HepG2 (cell line): ENCODE results near the gene SOBP. TPM values are rescaled to one million over a fixed set of nuclear protein-coding genes. Genes with fewer than 3 reads are reported as not detected.

Source experiments
- ATAC-seq: fragments of 200-7000 bp; cut with Tn5 transposase; 3 replicates; pipeline ENCODE4 v1.9.1; 2020; ENCODE audit warnings: mild to moderate bottlenecking, moderate library complexity
- BruUV-seq: library from RNA; stranded (reverse); fragments of 400-500 nt; replicated peaks from 2 replicates; lab custom pipeline; 2021; lab: Mats Ljungman, UMichigan
- CTCF ChIA-PET: fragments of 300-600 bp; formaldehyde crosslinking; extraction: SDS; loops from one replicate; lab custom pipeline; 2021; ENCODE audit warnings: low total read pairs, inconsistent platforms, low intra/inter-chr PET ratio; lab: Yijun Ruan, JAX
- POLR2A ChIA-PET: fragments of 350-600 bp; sonication (Branson Sonifier 250); formaldehyde crosslinking; loops from one replicate; lab custom pipeline; 2020; ENCODE audit warnings: antibody characterized with exemption, inconsistent platforms; lab: Yijun Ruan, JAX
- DNase-seq: peaks from one replicate; pipeline ENCODE4 v3.0.0-alpha.2; 2015; ENCODE audit warnings: low spot score
- FAIRE-seq: peaks from 3 replicates; lab custom pipeline; 2011; peaks lifted over from hg19 to GRCh38; lab: Jason Lieb, UNC
- H2AFZ ChIP-seq: one replicate; pipeline ENCODE4 v1.6.1; 2011; ENCODE audit warnings: low read length, inconsistent platforms
- H3K27ac ChIP-seq: fragments of 300-600 bp; 3 replicates; pipeline ENCODE4 v1.8.0; 2011; ENCODE audit warnings: mixed run types, mild to moderate bottlenecking, mixed read lengths, low read length, inconsistent platforms; ENCODE audit not compliant: insufficient read depth; ENCODE audit errors: extremely low read length
- H3K27me3 ChIP-seq, 2 experiments: fragments of 200-600 bp in 1 of 2; 2 replicates in 1 of 2; 3 replicates in 1 of 2; pipeline versions ENCODE4 v1.6.0 to v1.8.0; 2011; ENCODE audit warnings: low read length in 2 of 2, mild to moderate bottlenecking in 2 of 2, moderate library complexity in 2 of 2, inconsistent platforms in 1 of 2; ENCODE audit not compliant: insufficient read depth in 2 of 2, control insufficient read depth in 1 of 2
- H3K36me3 ChIP-seq, 2 experiments: fragments of 200-600 bp in 1 of 2; replicated peaks in 1 of 2; 2 replicates in 1 of 2; 3 replicates in 1 of 2; pipeline versions ENCODE4 v1.5.1 to v1.8.0; 2011; ENCODE audit warnings: low read length in 2 of 2, inconsistent platforms in 1 of 2; ENCODE audit not compliant: insufficient read depth in 2 of 2, control insufficient read depth in 1 of 2
- H3K4me1 ChIP-seq: 2 replicates; pipeline ENCODE4 v1.5.1; 2012; ENCODE audit warnings: low read length, inconsistent platforms; ENCODE audit not compliant: insufficient read depth
- H3K4me2 ChIP-seq: 2 replicates; pipeline ENCODE4 v1.6.0; 2011; ENCODE audit warnings: low read depth, low read length, inconsistent platforms
- H3K4me3 ChIP-seq, 3 experiments: fragments of 200-600 bp in 1 of 3; sonication (generic), shearing (Covaris generic) in 1 of 3; replicated peaks in 1 of 3; 2 replicates each; pipeline ENCODE4 v1.5.1; 2011 to 2016; ENCODE audit warnings: low read length in 3 of 3, inconsistent platforms in 2 of 3, low read depth in 2 of 3, mild to moderate bottlenecking in 2 of 3, control low read depth in 1 of 3, mixed read lengths in 1 of 3; ENCODE audit not compliant: insufficient read depth in 1 of 3
- H3K79me2 ChIP-seq: one replicate; pipeline ENCODE4 v1.6.1; 2011; ENCODE audit warnings: low read length, inconsistent platforms; ENCODE audit not compliant: insufficient read depth
- H3K9ac ChIP-seq: 2 replicates; pipeline ENCODE4 v1.6.0; 2011; ENCODE audit warnings: mild to moderate bottlenecking, low read depth, low read length, inconsistent platforms; ENCODE audit not compliant: insufficient read depth
- H3K9me3 ChIP-seq: 2 replicates; pipeline ENCODE4 v1.5.1; 2012; ENCODE audit warnings: mild to moderate bottlenecking, low read length
- H4K20me1 ChIP-seq: 2 replicates; pipeline ENCODE4 v1.6.0; 2011; ENCODE audit warnings: inconsistent platforms, mild to moderate bottlenecking, low read length, moderate library complexity; ENCODE audit not compliant: insufficient read depth
- ASH2L ChIP-seq: fragments of 300-600, 200-600 bp; sonication (generic); IDR thresholded peaks from 2 replicates; pipeline ENCODE4 v1.7.0; 2017; ENCODE audit warnings: low read depth, mild to moderate bottlenecking, moderate library complexity, mixed read lengths, low read length; ENCODE audit not compliant: insufficient read length
- ATF6 ChIP-seq: sonication (generic); formaldehyde crosslinking; conservative IDR thresholded peaks from 2 replicates; pipeline ENCODE4 v1.4.0; 2020; ENCODE audit warnings: missing genetic modification reagents
- BCL3 ChIP-seq: sonication (generic); formaldehyde crosslinking; IDR thresholded peaks from 2 replicates; pipeline ENCODE4 v1.5.1; 2020; ENCODE audit warnings: mild to moderate bottlenecking, missing genetic modification reagents, moderate library complexity
- HOXA7 ChIP-seq: sonication (generic); formaldehyde crosslinking; IDR thresholded peaks from 2 replicates; pipeline ENCODE4 v1.8.1; 2022; ENCODE audit warnings: mild to moderate bottlenecking, missing genetic modification reagents, moderate library complexity
- KMT2B ChIP-seq: IDR thresholded peaks from 2 replicates; pipeline ENCODE4 v1.6.1; 2016; ENCODE audit warnings: missing genetic modification reagents, missing compliant biosample characterization
- PATZ1 ChIP-seq: sonication (generic); formaldehyde crosslinking; IDR thresholded peaks from 2 replicates; pipeline ENCODE4 v1.4.0; 2020; ENCODE audit warnings: missing genetic modification reagents
- SOX5 ChIP-seq: IDR thresholded peaks from 2 replicates; pipeline ENCODE4 v1.6.1; 2016; ENCODE audit warnings: borderline replicate concordance
- TOPORS ChIP-seq: sonication (generic); formaldehyde crosslinking; IDR thresholded peaks from 2 replicates; pipeline ENCODE4 v1.8.0; 2023; ENCODE audit warnings: mild to moderate bottlenecking, missing genetic modification reagents
- ZFX ChIP-seq: sonication (generic); formaldehyde crosslinking; IDR thresholded peaks from 2 replicates; pipeline ENCODE4 v1.4.0; 2020; ENCODE audit warnings: mild to moderate bottlenecking, low read depth, missing genetic modification reagents, moderate library complexity
- ZMAT5 ChIP-seq: sonication (generic); formaldehyde crosslinking; IDR thresholded peaks from 2 replicates; pipeline ENCODE4 v1.5.0; 2020; ENCODE audit warnings: mild to moderate bottlenecking, low read depth, missing genetic modification reagents, borderline replicate concordance
- ZNF207 ChIP-seq: fragments of 450-650 bp; IDR thresholded peaks from 2 replicates; pipeline ENCODE4 v1.6.1; 2016; ENCODE audit warnings: antibody characterized with exemption, borderline replicate concordance
- ZNF333 ChIP-seq: sonication (generic); formaldehyde crosslinking; IDR thresholded peaks from 2 replicates; pipeline ENCODE4 v1.4.0; 2020; ENCODE audit warnings: mild to moderate bottlenecking, missing genetic modification reagents, borderline replicate concordance
- ZNF354B ChIP-seq: sonication (generic); formaldehyde crosslinking; IDR thresholded peaks from 2 replicates; pipeline ENCODE4 v1.8.0; 2022; ENCODE audit warnings: mild to moderate bottlenecking, missing genetic modification reagents
- ZNF430 ChIP-seq: sonication (generic); formaldehyde crosslinking; IDR thresholded peaks from 2 replicates; pipeline ENCODE4 v1.9.0; 2021; ENCODE audit warnings: mild to moderate bottlenecking, missing genetic modification reagents
- ZNF446 ChIP-seq: sonication (generic); formaldehyde crosslinking; IDR thresholded peaks from 2 replicates; pipeline ENCODE4 v1.5.0; 2020; ENCODE audit warnings: mild to moderate bottlenecking, missing genetic modification reagents
- ZNF549 ChIP-seq: sonication (generic); formaldehyde crosslinking; IDR thresholded peaks from 2 replicates; pipeline ENCODE4 v1.5.0; 2020; ENCODE audit warnings: missing genetic modification reagents
- ZNF652 ChIP-seq: IDR thresholded peaks from 2 replicates; pipeline ENCODE4 v1.6.1; 2016; ENCODE audit warnings: low read depth, borderline replicate concordance
- ZSCAN20 ChIP-seq: sonication (generic); formaldehyde crosslinking; IDR thresholded peaks from 2 replicates; pipeline ENCODE4 v1.4.0; 2020; ENCODE audit warnings: missing genetic modification reagents, mild to moderate bottlenecking, borderline replicate concordance
- ZSCAN31 ChIP-seq: sonication (generic); formaldehyde crosslinking; IDR thresholded peaks from 2 replicates; pipeline ENCODE4 v1.5.0; 2020; ENCODE audit warnings: low read depth, mild to moderate bottlenecking, missing genetic modification reagents
- WGBS: methylation state at CpG from one replicate; pipeline ENCODE4 v1.1.6; 2017; ENCODE audit warnings: low lambda C conversion rate; 5-methylcytosine and 5-hydroxymethylcytosine counted together
- in situ Hi-C: cut with HindIII; loops from 2 replicates; pipeline ENCODE4 v1.10.0; 2017; ENCODE audit warnings: low pct_unique_long_range_greater_than_20kb; ENCODE audit not compliant: extremely low pct_ligation_motif_present
- intact Hi-C: fragments of 100-400 bp; cut with micrococcal nuclease; formaldehyde crosslinking; loops from one replicate; pipeline ENCODE4 v1.10.0; 2022; ENCODE audit not compliant: unreplicated experiment
- polyA plus RNA-seq, 8 experiments: library from polyadenylated mRNA; depleted of rRNA in 3 of 8; stranded (reverse) in 7 of 8; unstranded in 1 of 8; fragments of >200 nt; fragmentation: Illumina TruSeq in 4 of 8; extraction: Trizol in 4 of 8; gene quantifications; 2 replicates each; pipeline versions ENCODE4 v1.2.1 to v1.2.3, GENCODE V29; 2011 to 2016; ENCODE audit warnings: low read depth in 4 of 8, missing spikeins in 1 of 8, mixed read lengths in 1 of 8; ENCODE audit not compliant: insufficient read depth in 1 of 8
- total RNA-seq, 5 experiments: library from RNA; depleted of rRNA; stranded (reverse); fragments of >200 nt; fragmentation: Illumina TruSeq; extraction: Trizol; gene quantifications; 2 replicates each; pipeline ENCODE4 v1.2.3, GENCODE V29; 2016; ENCODE audit warnings: low read depth in 1 of 5

The SOBP gene
- total and polyA plus RNA-seq, 2 of the 13 experiments (the other 11 are each of a cell fraction or from before 2014, with no cell fraction given): 1.5 to 6.9 TPM

- CTCF ChIA-PET: no interaction called here
- FAIRE-seq (no peak), DNase-seq (no peak), ATAC-seq (no peak)
- Histone ChIP-seq H3K4me3 (peak overlapping the region; percentile 94 to 98 (median 96)), H3K4me2 (peak overlapping the region; percentile 79), H3K9me3 (no peaks in the 10 kb centered on the region), H2AFZ (no peak overlapping the region), H3K27me3 (no peaks in the 10 kb centered on the region; a peak in 2 of 5 replicates), H4K20me1 (no peaks in the 10 kb centered on the region), H3K36me3 (no peaks in the 10 kb centered on the region), H3K79me2 (peaks cover 47% of the 10 kb centered on the region), H3K4me1 (peaks cover 43% of the 10 kb centered on the region), H3K27ac (peak overlapping the region; percentile 76), H3K9ac (peak overlapping the region; percentile 83)
- 1% methylated on average over 11 of the region's 30 CpGs for WGBS
- in situ Hi-C loops: no loop called here
- POLR2A ChIA-PET: interaction anchor here (1.6 to 4.9 kb wide), 2 partner anchors 31 to 50 kb away, joined by 5 to 50 read pairs; partner anchors contain the start of gene PDSS2
- no TSS peak for BruUV-seq
- intact Hi-C loops: loop anchor here (1.0 to 10.0 kb wide), 2 partner anchors 31 to 176 kb away; partner anchors contain the start of gene PDSS2
- TF ChIP-seq TOPORS (CRISPR knock-in tag) (0 out of 2 replicates have a peak, but pooled peaks have one; percentile 16), ZNF652 (CRISPR knock-in tag) (no peak), KMT2B (CRISPR knock-in tag) (peak; percentile 29; the same call in 1 of the 2 replicates), ZNF333 (CRISPR knock-in tag) (no peak), ZNF430 (no peak), ZFX (CRISPR knock-in tag) (no peak; the same call in 1 of the 2 replicates), BCL3 (CRISPR knock-in tag) (no peak), ZNF207 (no peak), ZSCAN31 (no peak), SOX5 (CRISPR knock-in tag) (no peak), HOXA7 (CRISPR knock-in tag) (no peak), ZMAT5 (no peak), ATF6 (CRISPR knock-in tag) (no peak), ZNF354B (no peak), ZSCAN20 (CRISPR knock-in tag) (no peak), ASH2L (peak; percentile 37), ZNF549 (CRISPR knock-in tag) (no peak), ZNF446 (CRISPR knock-in tag) (0 out of 2 replicates have a peak, but pooled peaks have one; percentile 22), PATZ1 (0 out of 2 replicates have a peak, but pooled peaks have one; percentile 10)
Observed at GRCh38 chr6:107490566-107491137, 735 bp downstream of the SOBP start.
